AG10803 (cell line): ENCODE data around the gene SRM.
"Not testable (repeated sequence)": the region's sequence is repeated elsewhere in the genome, so short reads cannot be mapped to it uniquely, and the experiment has no call there.

Source experiments
- DNase-seq: peaks from one replicate; pipeline ENCODE4 v3.0.0; 2010; ENCODE audit warnings: low read depth
- H3K4me3 ChIP-seq: 2 replicates; pipeline ENCODE4 v1.5.1; 2011; ENCODE audit warnings: mild to moderate bottlenecking, low read length, control low read depth
- TF ChIP-seq, protein P1 (sequence below): conservative IDR thresholded peaks from 2 replicates; pipeline ENCODE4 v1.5.1; 2011; ENCODE audit warnings: mild to moderate bottlenecking, low read length, control low read depth, inconsistent platforms

The SRM gene

GRCh38 chr1:11070876-11071275, 11.1 kb upstream of the SRM start:
- H3K4me3 ChIP-seq: no peak overlapping the region
- no peak for DNase-seq
- TF ChIP-seq, protein P1, sequence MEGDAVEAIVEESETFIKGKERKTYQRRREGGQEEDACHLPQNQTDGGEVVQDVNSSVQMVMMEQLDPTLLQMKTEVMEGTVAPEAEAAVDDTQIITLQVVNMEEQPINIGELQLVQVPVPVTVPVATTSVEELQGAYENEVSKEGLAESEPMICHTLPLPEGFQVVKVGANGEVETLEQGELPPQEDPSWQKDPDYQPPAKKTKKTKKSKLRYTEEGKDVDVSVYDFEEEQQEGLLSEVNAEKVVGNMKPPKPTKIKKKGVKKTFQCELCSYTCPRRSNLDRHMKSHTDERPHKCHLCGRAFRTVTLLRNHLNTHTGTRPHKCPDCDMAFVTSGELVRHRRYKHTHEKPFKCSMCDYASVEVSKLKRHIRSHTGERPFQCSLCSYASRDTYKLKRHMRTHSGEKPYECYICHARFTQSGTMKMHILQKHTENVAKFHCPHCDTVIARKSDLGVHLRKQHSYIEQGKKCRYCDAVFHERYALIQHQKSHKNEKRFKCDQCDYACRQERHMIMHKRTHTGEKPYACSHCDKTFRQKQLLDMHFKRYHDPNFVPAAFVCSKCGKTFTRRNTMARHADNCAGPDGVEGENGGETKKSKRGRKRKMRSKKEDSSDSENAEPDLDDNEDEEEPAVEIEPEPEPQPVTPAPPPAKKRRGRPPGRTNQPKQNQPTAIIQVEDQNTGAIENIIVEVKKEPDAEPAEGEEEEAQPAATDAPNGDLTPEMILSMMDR: no peak

- DNase-seq: no peak
- TF ChIP-seq, protein P1: no peak
- no peak overlapping the region for H3K4me3 ChIP-seq
Measured at GRCh38 chr1:11068600-11069473, 9.0 kb upstream of the SRM start.

- DNase-seq: no peak
- TF ChIP-seq, protein P1: no peak
- H3K4me3 ChIP-seq: no peak overlapping the region
Measured at GRCh38 chr1:11067716-11068599, 8.1 kb upstream of the SRM start.

- H3K4me3 ChIP-seq: no peak overlapping the region
- no peak for DNase-seq
- TF ChIP-seq, protein P1: no peak
Measured at GRCh38 chr1:11065796-11066195, 6.0 kb upstream of the SRM start.

- H3K4me3 ChIP-seq: no peak overlapping the region
- TF ChIP-seq, protein P1: no peak
- DNase-seq: no peak
Measured at GRCh38 chr1:11064942-11065341, 5.1 kb upstream of the SRM start.

GRCh38 chr1:11063937-11064537, 4.2 kb upstream of the SRM start:
- TF ChIP-seq, protein P1: 0 out of 2 replicates have a peak, but pooled peaks have one; percentile 8
- not testable (repeated sequence) for DNase-seq, H3K4me3 ChIP-seq
